VCaP (cell line): ENCODE results near the gene METTL5.
"Not testable (repeated sequence)": the region's sequence is repeated elsewhere in the genome, so short reads cannot be mapped to it uniquely, and the experiment has no call there.

ENCODE experiments used
- H3K27ac ChIP-seq: fragments of 450-650 bp; 2 replicates; pipeline ENCODE4 v1.5.1; 2017
- TF ChIP-seq, protein P1 (sequence below): fragments of 450-650 bp; conservative IDR thresholded peaks from 2 replicates; pipeline ENCODE4 v1.5.1; 2017; ENCODE audit warnings: mild to moderate bottlenecking, moderate library complexity

The METTL5 gene

DNA sequence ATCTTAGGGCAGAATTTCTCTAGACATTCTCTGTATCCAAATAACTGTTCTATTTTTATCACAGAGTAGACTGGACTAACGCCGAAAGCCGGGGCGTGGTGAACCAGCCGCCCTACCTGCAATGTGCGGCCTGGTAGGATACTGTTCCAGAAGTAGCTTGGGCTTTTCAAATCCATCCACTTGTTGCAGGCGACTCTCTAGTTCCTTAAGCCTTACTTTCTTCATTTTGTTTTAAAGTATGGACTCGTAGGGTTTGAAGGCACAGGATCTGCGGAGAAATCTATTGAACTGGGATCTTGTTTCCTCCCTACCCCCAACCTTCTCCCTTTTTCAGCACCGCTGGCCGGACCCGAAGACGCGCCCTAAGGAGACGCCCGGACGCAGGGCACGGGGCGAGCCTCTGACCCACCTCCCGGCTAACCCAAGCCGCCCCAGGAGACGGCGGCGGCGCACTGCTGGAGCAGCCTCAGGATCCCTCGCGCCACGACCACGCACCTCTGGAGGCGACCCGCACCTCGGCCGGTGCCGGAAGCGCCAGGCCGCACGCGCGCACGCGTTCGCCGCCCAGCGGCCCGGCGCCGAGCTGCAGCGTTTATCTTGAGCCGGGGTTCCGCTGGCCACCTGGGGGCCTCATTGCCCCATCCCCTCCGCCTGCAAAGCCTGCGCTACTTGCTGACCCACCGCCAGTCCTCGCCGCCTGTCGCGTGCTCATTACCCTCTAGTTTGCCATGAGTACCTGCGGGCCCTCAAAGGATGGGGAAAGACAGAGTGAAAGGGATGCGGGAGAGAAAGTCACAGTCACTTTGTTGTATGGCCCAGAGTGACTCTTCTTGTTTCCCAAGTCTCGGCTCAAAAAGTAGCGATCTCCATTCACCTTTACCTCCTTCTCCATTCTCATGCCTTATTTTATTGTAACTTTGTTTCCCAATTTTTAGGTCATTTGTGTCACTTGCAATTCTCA is at the start of gene METTL5:
TSS of gene METTL5 (minus strand) at position 533 of the 961 bp plus-strand sequence. CDS start at position 225, 308 bp downstream.
- TF ChIP-seq, protein P1, sequence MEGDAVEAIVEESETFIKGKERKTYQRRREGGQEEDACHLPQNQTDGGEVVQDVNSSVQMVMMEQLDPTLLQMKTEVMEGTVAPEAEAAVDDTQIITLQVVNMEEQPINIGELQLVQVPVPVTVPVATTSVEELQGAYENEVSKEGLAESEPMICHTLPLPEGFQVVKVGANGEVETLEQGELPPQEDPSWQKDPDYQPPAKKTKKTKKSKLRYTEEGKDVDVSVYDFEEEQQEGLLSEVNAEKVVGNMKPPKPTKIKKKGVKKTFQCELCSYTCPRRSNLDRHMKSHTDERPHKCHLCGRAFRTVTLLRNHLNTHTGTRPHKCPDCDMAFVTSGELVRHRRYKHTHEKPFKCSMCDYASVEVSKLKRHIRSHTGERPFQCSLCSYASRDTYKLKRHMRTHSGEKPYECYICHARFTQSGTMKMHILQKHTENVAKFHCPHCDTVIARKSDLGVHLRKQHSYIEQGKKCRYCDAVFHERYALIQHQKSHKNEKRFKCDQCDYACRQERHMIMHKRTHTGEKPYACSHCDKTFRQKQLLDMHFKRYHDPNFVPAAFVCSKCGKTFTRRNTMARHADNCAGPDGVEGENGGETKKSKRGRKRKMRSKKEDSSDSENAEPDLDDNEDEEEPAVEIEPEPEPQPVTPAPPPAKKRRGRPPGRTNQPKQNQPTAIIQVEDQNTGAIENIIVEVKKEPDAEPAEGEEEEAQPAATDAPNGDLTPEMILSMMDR = peak; percentile 98
- H3K27ac ChIP-seq = peak within 1 kb of the TSS; percentile 85

DNA sequence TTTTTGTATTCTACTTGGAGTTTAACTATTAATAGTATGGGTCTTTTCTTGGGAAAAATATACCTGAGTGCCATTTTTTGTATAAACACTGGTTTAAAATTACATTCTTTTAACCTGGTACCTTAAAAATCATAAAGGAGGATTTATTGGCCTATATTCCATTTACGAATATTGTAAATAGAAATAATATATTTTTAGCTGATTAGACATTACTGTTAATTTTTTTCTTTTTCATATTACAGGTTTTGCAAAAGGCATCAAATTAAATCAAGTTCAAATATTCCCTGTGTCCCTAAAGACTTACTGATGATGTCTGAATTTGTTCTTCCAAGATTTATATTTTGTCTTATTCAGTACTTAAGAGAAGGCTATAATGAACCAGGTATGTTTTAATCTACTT is 47.3 kb upstream of the METTL5 start:
- TF ChIP-seq, protein P1 = no peak
- no peak overlapping the region for H3K27ac ChIP-seq

DNA sequence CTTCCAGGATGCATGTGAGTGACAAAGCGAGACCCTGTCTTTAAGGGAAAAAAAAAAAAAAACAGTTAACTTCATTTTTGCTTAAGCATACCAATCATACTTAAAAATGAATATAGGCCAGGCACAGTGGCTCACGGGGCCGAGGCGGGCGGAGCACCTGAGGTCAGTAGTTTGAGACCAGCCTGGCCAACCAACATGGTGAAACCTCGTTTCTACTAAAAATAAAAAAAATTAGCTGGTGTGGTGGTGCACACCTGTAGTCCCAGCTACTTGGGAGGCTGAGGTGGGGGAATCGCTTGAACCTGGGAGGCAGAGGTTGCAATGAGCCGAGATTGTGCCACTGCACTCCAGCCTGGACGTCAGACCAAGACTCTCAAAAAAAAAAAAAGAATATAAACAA is 46.7 kb upstream of the METTL5 start:
- H3K27ac ChIP-seq = not testable (repeated sequence)

DNA sequence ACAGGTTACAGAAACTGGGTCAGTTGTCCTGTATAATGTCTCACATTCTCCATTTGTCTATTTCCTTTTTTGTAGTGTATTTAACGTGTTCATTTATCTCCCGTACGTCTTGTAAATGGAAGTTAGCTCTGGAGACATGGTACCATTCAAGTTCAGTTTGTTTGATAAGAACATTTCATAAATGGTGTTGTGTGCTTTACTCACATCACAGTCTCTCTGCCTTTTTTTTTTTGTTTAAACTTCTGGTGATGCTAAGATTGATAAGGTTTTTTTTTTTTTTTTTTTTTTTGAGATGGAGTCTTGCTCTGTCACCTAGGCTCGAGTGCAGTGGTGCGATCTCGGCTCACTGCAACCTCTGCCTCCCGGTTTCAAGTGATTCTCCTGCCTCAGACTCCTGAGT is 44.2 kb upstream of the METTL5 start:
- no peak overlapping the region for H3K27ac ChIP-seq
- TF ChIP-seq, protein P1 = no peak

DNA sequence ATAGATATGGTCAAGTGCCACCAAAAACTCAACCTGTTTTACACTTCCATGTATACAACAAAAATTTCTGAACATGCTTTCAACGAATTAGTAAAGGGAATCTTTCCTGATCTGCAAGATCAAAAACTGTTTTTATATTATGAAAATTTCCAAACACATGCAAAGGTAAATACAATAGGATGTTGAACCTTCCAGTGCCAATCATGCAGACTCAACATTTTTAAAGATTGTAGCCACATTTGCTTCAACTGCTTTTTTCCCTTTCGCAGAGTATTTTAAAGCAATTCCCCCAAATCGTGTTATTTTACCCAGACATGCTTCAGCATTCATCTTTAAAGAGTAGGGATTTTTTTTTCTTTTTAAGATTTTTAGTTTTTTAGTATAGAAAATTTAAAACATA is 42.9 kb upstream of the METTL5 start:
- TF ChIP-seq, protein P1 = no peak
- no peak overlapping the region for H3K27ac ChIP-seq

DNA sequence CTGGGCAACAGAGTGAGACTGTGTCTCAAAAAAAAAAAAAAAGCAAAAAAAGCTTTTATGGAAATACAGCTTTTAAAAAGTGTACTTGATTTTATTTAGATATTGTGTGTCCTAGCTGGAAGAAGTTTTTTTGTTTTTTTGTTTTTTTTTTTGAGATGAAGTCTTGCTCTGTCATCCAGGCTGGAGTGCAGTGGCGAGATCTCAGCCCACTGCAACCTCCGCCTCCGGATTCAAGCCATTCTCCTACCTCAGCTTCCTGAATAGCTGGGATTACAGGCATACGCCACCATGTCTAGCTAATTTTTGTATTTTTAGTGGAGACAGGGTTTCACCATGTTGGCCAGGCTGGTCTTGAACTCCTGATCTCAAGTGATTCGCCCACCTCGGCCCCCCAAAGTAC is 41.5 kb upstream of the METTL5 start:
- H3K27ac ChIP-seq = not testable (repeated sequence)

DNA sequence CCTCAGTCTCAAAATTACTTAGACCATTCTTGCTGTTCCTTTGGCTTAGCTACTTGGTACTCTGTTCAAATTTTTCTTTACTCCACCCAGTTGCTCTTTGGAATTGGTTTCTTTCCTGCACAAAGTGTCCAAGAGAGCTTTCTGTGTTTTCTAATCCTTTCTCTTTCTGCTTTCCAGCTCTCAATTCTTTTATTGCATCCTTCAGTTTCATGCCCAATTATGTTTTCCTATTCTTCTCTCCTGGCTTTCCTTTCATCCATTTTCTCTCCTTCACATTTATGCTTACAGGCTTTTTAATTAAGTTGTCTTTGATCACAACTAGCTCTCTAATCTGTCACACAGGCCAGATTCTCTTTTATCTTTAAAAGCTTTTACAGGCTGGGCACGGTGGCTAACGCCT is 40.8 kb upstream of the METTL5 start:
- TF ChIP-seq, protein P1 = no peak
- no peak overlapping the region for H3K27ac ChIP-seq

DNA sequence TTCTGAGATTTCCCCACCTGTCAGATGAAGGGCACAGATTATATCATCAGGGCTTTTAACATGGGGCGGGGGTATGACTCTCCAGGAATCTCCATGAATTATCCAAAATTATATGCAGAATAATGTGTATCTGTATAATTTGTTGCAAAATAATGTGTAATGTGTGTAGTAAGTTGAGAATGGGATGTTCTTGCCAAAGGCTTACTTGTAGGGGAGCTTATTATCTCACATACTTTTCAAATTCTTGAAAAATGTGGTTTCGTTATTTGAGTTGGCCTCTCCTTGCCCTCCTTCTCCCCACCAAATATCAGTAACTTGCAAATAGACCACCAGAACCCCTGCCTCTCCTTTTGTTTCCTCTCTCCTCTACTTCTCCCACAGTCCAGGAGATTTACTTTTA is 38.1 kb upstream of the METTL5 start:
- no peak overlapping the region for H3K27ac ChIP-seq
- TF ChIP-seq, protein P1 = no peak
